Muscle of leg (tissue), 11 donors: ENCODE data around the gene POLR2B. TPM values are rescaled to one million over a fixed set of nuclear protein-coding genes. Genes with fewer than 3 reads are reported as not detected.

ENCODE experiments used
- DNase-seq: peaks from one replicate; pipeline ENCODE4 v3.0.0; 2013
- H3K27ac ChIP-seq: one replicate; pipeline ENCODE4 v1.5.1; 2013; ENCODE audit warnings: mild to moderate bottlenecking, low read length, control low read depth
- H3K27me3 ChIP-seq: one replicate; pipeline ENCODE4 v1.6.1; 2013; ENCODE audit warnings: low read length; ENCODE audit not compliant: control insufficient read depth, insufficient read depth
- H3K36me3 ChIP-seq: one replicate; pipeline ENCODE4 v1.6.1; 2013; ENCODE audit warnings: low read length; ENCODE audit not compliant: control insufficient read depth, insufficient read depth
- H3K4me1 ChIP-seq: one replicate; pipeline ENCODE4 v1.6.1; 2013; ENCODE audit warnings: low read length; ENCODE audit not compliant: control insufficient read depth, insufficient read depth
- H3K4me3 ChIP-seq: one replicate; pipeline ENCODE4 v1.5.1; 2013; ENCODE audit warnings: low read length, control low read depth
- H3K9me3 ChIP-seq: replicated peaks from 2 replicates; pipeline ENCODE4 v1.6.1; 2013; ENCODE audit warnings: low read depth, low read length; ENCODE audit not compliant: control insufficient read depth
- WGBS: methylation state at CpG from one replicate; pipeline ENCODE4 v1.1.5; 2013; ENCODE audit warnings: missing lambda C conversion rate; ENCODE audit not compliant: insufficient coverage; 5-methylcytosine and 5-hydroxymethylcytosine counted together
- polyA plus RNA-seq, 8 donors: library from polyadenylated mRNA; unstranded; fragments of 120-200 nt; gene quantifications; one replicate each; pipeline versions ENCODE4 v1.2.1 to v1.2.3, GENCODE V29; 2013; ENCODE audit warnings: inconsistent platforms in 1 of 8, low replicate concordance in 1 of 8; ENCODE audit not compliant: insufficient read length in 8 of 8, insufficient read depth in 1 of 8
- total RNA-seq: library from RNA; stranded (reverse); fragments of 120-200 nt; gene quantifications from one replicate; pipeline ENCODE4 v1.2.4, GENCODE V29; 2013

The POLR2B gene
- total and polyA plus RNA-seq, 9 donors = 62.2 to 89.6 (median 72.7) TPM

DNA sequence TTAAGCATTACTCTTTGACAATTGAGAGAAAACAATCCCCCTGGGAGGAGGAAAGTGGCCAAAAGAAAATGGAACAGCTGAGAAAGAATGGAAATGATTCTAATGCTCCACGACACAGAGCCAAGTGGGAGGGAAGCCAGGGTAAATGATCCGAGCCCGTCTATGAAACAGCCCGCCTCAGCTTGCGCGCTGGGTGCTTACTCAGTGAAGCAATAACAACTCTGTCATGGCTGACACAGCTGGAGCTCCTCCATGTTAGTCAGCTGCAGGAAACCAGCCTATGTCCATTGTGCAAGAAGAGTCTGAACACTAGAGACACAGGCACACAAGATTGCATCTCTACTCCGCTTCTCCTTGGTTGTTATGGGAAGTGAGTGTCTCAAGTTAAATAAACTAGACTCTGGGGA is 20.6 kb upstream of the POLR2B start:
- Histone ChIP-seq H3K4me3 (no peak overlapping the region), H3K4me1 (peaks cover 10% of the 10 kb centered on the region), H3K27me3 (no peaks in the 10 kb centered on the region), H3K27ac (peak overlapping the region; percentile 68), H3K9me3 (no peaks in the 10 kb centered on the region), H3K36me3 (peaks cover 19% of the 10 kb centered on the region)
- peak; percentile 99 for DNase-seq
- 10% methylated on average over 6 of the region's 7 CpGs for WGBS

DNA sequence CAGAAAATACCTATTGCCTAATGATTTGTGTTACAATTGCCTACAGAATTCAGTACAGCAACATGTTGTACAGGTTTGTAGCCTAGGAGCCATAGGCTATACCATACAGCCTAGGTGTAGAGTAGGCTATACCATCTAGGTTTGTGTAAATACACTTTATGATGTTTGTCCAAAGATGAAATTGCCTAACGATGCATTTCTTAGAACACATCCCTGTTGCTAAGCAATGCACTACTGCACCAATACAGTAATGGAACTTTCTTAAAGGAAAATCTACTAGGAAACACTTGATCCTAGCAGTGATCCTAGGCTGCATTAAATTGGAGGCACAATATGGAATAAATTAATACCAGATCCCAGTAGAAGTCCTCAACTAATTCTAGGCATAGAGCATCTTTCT is 19.6 kb upstream of the POLR2B start:
- Histone ChIP-seq H3K36me3 (peaks cover 26% of the 10 kb centered on the region), H3K27me3 (no peaks in the 10 kb centered on the region), H3K27ac (peak overlapping the region; percentile 68), H3K9me3 (no peaks in the 10 kb centered on the region), H3K4me1 (peaks cover 10% of the 10 kb centered on the region), H3K4me3 (no peak overlapping the region)
- WGBS = no CpG with 5 or more reads among the region's 1 CpG
- DNase-seq = peak; percentile 62

DNA sequence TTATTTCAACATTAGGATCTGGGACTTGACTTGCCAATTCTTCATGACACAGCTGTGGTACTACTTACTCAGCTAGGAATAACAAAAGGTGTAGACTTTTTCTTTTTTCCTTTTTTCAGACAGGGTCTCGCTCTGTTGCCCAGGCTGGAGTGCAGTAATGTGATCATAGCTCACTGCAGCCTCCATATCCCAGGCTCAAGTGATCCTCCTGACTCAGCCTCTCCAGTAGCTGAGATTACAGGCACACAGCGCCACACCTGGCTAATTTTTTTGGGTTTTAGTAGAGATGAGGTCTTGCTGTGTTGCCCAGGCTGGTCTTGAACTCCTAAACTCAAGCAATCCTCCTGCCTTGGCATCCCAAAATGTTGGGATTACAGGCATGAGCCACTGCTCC is 17.6 kb upstream of the POLR2B start:
- Histone ChIP-seq H3K27ac (no peak overlapping the region), H3K36me3 (peaks cover 35% of the 10 kb centered on the region)
- WGBS = 100% methylated on average over 1 of the region's 2 CpGs

DNA sequence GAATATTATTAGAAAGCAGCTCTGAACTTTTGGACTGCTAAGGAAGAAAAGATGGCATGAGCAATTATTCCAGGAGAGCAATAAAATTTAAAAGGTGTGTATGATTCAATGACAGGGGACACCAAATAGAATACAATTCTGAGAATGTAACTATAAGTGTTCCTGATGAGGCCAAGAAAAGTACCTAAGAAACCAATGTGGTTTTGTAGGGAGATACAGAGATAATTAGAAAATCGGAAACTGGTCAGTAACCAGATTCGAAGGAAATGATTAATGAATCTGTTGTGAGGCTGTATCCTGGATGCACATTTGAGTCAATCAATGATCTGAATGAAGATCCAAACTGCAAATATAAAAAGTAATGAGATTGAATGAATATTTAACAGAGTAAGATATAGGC is 7.3 kb upstream of the POLR2B start:
- 100% methylated on average over 2 of the region's 2 CpGs for WGBS
- H3K9me3 ChIP-seq = peaks cover 2% of the 10 kb centered on the region
- peaks cover 11% of the 10 kb centered on the region for H3K4me1 ChIP-seq
- H3K27me3 ChIP-seq = no peaks in the 10 kb centered on the region
- no peak for DNase-seq
- peaks cover 44% of the 10 kb centered on the region for H3K36me3 ChIP-seq
- H3K4me3 ChIP-seq = no peak overlapping the region
- no peak overlapping the region for H3K27ac ChIP-seq

More for the DNA sequence above, 17.6 kb upstream of the POLR2B start:
- H3K4me3 ChIP-seq = no peak overlapping the region
- H3K9me3 ChIP-seq = no peaks in the 10 kb centered on the region
- H3K4me1 ChIP-seq = peaks cover 10% of the 10 kb centered on the region
- no peak for DNase-seq
- H3K27me3 ChIP-seq = no peaks in the 10 kb centered on the region

DNA sequence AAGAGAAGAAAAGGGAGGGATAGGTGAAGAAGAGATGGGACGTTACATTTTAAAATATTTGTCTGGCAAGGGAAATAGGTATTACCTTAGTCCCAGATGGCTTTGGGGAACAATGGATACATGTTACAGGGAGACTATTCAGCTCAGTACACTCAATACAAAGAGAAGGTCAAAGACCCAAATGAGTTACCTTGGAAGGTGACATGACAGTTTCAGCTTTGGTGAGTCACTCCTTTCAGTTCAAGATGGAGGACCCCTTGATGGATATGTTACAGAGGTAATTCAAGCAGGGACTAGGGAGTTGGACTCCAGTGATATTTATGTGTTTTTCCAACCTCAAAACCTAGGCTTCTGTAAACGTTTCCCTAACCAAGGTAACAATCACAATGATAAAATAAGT is 6.3 kb upstream of the POLR2B start:
- Histone ChIP-seq H3K27ac (no peak overlapping the region), H3K36me3 (peaks cover 36% of the 10 kb centered on the region), H3K27me3 (no peaks in the 10 kb centered on the region), H3K9me3 (peaks cover 2% of the 10 kb centered on the region), H3K4me3 (no peak overlapping the region), H3K4me1 (peaks cover 15% of the 10 kb centered on the region)
- 100% methylated on average over 1 of the region's 2 CpGs for WGBS
- DNase-seq = no peak

DNA sequence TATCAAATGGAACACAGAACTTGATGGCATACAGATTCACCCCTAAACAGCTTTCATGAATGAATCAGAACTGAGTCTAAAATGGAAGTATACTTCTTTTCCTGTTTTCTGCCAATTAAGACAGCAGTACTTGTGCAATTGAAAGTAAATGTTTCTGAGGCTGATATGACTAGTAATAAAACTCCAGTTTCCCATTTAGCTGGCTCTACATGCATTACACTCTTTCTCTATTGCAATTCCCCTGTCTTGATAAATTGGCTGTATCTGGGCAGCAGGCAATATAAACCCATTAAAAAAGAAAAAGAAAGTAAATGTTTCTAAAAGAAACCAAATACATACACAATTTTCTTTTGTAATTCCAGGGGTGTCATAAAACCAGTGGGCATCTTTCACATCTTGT is 5.9 kb upstream of the POLR2B start:
- Histone ChIP-seq H3K27me3 (no peaks in the 10 kb centered on the region), H3K9me3 (peaks cover 2% of the 10 kb centered on the region), H3K27ac (no peak overlapping the region), H3K4me1 (peaks cover 15% of the 10 kb centered on the region), H3K4me3 (no peak overlapping the region), H3K36me3 (peaks cover 36% of the 10 kb centered on the region)
- no peak for DNase-seq

DNA sequence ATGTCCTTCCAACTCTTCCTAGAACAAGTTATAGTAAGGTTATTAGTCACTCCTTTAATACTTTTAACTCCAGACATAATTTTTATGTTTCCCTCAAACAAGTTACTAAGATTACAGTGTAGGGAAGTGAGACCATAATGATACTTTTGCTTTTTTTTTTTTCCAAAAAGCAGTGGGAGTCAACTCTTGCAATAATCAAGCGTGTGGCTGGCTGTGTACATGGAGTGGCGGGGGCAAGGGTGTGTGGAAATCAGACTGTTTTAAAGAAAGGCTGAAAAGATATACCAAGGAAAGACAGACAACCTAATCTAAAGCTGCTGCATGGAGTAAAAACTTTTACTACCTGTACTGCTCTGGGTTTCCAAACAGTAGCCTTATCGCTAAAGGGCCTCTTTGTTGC is 5.4 kb upstream of the POLR2B start:
- DNase-seq = no peak
- Histone ChIP-seq H3K4me1 (peaks cover 15% of the 10 kb centered on the region), H3K27me3 (no peaks in the 10 kb centered on the region), H3K4me3 (no peak overlapping the region), H3K27ac (no peak overlapping the region), H3K36me3 (peaks cover 36% of the 10 kb centered on the region), H3K9me3 (peaks cover 2% of the 10 kb centered on the region)
- WGBS = 100% methylated on average over 1 of the region's 3 CpGs

DNA sequence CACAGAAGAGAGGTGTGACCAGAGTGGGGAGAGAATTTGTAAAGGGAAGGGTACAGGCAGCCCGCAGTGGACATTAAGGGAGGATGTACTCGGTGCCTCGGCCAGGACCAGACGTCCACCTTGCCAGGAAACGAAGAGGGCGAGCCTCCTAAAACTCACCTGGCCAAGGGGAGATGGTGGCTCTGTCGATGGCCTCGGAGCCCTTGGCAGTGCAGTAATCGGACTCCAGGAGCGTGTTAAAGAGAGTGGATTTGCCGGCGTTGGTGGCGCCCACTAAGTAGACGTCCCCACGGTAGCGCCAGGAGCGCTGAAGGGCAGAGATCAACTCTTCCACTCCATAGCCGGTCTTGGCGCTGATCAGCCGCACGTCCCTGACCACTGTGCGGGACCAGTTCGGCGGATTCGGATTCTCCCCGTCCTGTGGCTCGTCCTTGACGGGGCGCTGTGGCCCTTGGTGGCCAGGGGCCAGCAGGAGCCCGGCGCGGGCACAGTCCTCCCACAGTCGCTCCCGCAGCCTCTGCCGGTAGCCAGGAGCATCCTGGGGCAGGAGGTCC is 2.3 kb upstream of the POLR2B start:
- Histone ChIP-seq H3K36me3 (peaks cover 22% of the 10 kb centered on the region), H3K4me3 (peak overlapping the region; percentile 87), H3K9me3 (peaks cover 2% of the 10 kb centered on the region), H3K27ac (no peak overlapping the region), H3K4me1 (peaks cover 20% of the 10 kb centered on the region), H3K27me3 (no peaks in the 10 kb centered on the region)
- WGBS = 1% methylated on average over 34 of the region's 35 CpGs
- DNase-seq = peak; percentile 13

DNA sequence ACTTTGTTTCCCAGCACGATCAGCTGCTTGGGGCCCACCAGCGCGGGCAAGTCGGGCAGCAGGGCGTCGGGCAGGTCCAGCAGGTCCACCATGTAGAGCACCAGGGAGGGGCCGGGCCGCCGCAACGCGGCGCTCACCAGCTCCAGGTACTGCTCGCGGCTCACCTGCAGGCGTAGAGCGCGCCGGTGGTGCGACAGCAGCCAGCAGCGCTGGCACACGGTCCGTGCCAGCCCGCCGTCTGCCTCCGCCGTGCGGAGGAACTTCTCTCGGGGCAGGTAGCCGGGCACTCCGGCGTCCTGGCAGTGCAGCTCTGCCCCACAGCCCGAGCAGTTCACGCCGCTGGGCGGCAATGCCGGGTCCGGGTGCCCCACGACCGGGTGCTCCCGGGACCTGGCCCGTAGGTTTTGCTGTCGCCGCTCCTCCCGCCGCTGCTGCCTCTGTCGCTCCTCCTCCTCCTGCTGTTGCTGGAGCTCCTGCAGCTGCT is 1.8 kb upstream of the POLR2B start:
- Histone ChIP-seq H3K4me3 (peak overlapping the region; percentile 87), H3K36me3 (peaks cover 19% of the 10 kb centered on the region), H3K27ac (peak overlapping the region; percentile 83), H3K4me1 (peaks cover 20% of the 10 kb centered on the region), H3K27me3 (no peaks in the 10 kb centered on the region), H3K9me3 (peaks cover 2% of the 10 kb centered on the region)
- DNase-seq = no peak
- under 1% methylated on average over 46 of the region's 46 CpGs for WGBS

DNA sequence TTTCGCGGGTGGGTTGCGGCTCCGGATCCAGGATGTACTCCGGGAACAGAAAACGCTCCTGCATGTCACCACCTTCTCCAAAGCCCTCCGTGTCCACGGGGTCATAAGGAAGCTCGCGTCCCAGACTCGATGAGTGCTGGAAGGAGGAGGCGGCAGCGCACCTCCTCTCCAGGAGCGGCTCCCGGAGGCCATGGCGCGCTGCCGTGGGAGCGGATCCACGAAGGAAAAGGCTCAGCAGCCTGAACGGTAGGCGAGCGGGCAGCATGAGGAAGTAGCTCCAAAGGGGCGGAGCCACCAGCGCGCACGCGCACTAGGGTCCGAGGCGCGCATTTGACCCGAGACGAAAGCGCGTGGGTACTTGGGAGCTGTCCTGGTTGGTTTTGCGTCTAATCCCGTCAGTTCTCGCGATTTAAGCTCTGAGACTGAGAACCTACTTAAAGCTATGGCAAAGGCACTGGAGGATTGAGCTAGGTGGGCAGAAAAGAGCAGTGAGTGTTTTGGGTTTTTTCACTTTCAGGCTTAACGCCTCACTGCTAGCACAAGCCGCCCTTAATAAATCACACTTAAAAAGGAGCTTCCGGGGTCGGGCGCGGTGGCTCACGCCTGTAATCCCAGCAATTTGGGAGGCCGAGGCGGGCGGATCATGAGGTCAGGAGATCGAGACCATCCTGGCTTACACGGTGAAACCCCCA is 1.2 kb upstream of the POLR2B start, which contains the start of gene NOA1:
TSS of gene NOA1 (minus strand) at position 286 of the 692 bp plus-strand sequence. CDS start at position 265, 21 bp downstream.
- peak; percentile 100 for DNase-seq
- H3K9me3 ChIP-seq = peaks cover 2% of the 10 kb centered on the region
- H3K4me3 ChIP-seq = peak within 1 kb of the TSS; percentile 87
- peak within 1 kb of the TSS; percentile 95 for H3K27ac ChIP-seq
- peaks cover 20% of the 10 kb centered on the region for H3K4me1 ChIP-seq
- under 1% methylated on average over 40 of the region's 51 CpGs for WGBS
- peaks cover 14% of the 10 kb centered on the region for H3K36me3 ChIP-seq
- H3K27me3 ChIP-seq = no peaks in the 10 kb centered on the region
